Left lung (tissue), 10 donors: ENCODE measurements around the gene PLA2G4B. TPM values are rescaled to one million over a fixed set of nuclear protein-coding genes. Genes with fewer than 3 reads are reported as not detected.

Experiments
- ATAC-seq: fragments of 200-7000 bp; cut with Tn5 transposase; one replicate; pipeline ENCODE4 v1.9.1; 2020; ENCODE audit warnings: moderate library complexity
- DNase-seq, 4 donors: peaks; one replicate each; pipeline ENCODE4 v3.0.0-alpha.2; 2013 to 2020
- H3K27ac ChIP-seq, 2 donors: fragments of 200-600 bp; sonication (generic) in 1 of 2; one replicate each; pipeline versions ENCODE4 v1.5.0 to v1.8.0; 2020 to 2021
- H3K27me3 ChIP-seq, 2 donors: fragments of 200-600 bp; sonication (generic) in 1 of 2; one replicate each; pipeline versions ENCODE4 v1.5.0 to v1.8.0; 2020 to 2021
- H3K36me3 ChIP-seq, 2 donors: fragments of 200-600 bp; sonication (generic) in 1 of 2; one replicate each; pipeline versions ENCODE4 v1.5.0 to v1.8.0; 2020 to 2021
- H3K4me1 ChIP-seq, 2 donors: fragments of 200-600 bp; one replicate each; pipeline ENCODE4 v1.8.0; 2021
- H3K4me3 ChIP-seq, 2 donors: fragments of 200-600 bp; sonication (generic) in 1 of 2; one replicate each; pipeline versions ENCODE4 v1.5.0 to v1.8.0; 2020 to 2021; ENCODE audit warnings: mild to moderate bottlenecking in 1 of 2
- H3K9me3 ChIP-seq, 2 donors: fragments of 200-600 bp; sonication (generic) in 1 of 2; one replicate each; pipeline versions ENCODE4 v1.5.0 to v1.8.0; 2020 to 2021
- intact Hi-C, 2 donors: fragments of 100-400 bp; cut with DNase I; formaldehyde crosslinking; loops; one replicate each; pipeline versions ENCODE4 v1.11.2 to v1.14.2; 2022
- polyA plus RNA-seq, 6 donors: library from polyadenylated mRNA; unstranded; fragments of 120-200 nt; gene quantifications; one replicate each; pipeline ENCODE4 v1.2.1, GENCODE V29; 2013; ENCODE audit not compliant: insufficient read length in 6 of 6
- total RNA-seq, 2 donors: library from RNA; stranded (reverse); fragmentation: NEBNext Ultra II Directional; extraction: Animal tissue kit (Norgen Biotek cat#: 25700); gene quantifications; one replicate each; pipeline ENCODE4 v1.2.1, GENCODE V29; 2021
- TF ChIP-seq, protein P1 (sequence below), 2 donors: fragments of 200-600 bp; sonication (generic) in 1 of 2; IDR thresholded peaks; one replicate each; pipeline versions ENCODE4 v1.5.0 to v1.8.0; 2021; ENCODE audit warnings: antibody characterized with exemption in 2 of 2
- donor health status: DM: no; HTN: yes; CAD: no.
- donor health status: DM: no; HTN: no; CAD: no.

PLA2G4B gene
- total and polyA plus RNA-seq, 8 donors: 9.2 to 23.1 (median 11.3) TPM

DNA sequence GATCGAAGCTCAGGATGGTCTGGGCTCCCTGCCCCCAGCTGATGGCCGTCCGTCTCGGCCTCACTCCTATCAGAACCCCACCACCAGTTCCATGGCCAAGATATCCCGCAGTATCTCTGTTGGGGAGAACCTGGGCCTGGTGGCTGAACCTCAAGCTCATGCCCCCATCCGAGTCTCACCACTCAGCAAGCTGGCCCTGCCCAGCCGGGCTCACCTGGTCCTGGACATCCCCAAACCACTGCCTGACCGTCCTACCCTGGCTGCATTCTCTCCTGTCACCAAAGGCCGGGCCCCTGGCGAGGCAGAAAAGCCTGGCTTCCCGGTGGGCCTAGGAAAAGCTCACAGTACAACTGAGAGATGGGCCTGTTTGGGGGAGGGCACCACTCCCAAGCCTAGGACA is 15.1 kb upstream of the PLA2G4B start:
- Histone ChIP-seq H3K27ac (no peak overlapping the region), H3K9me3 (no peaks in the 10 kb centered on the region), H3K36me3 (peaks cover 0 to 70% of the 10 kb centered on the region in 2 donors), H3K4me3 (no peak overlapping the region), H3K4me1 (peaks cover 6 to 13% of the 10 kb centered on the region in 2 donors), H3K27me3 (no peaks in the 10 kb centered on the region)
- ATAC-seq (no peak), DNase-seq (peak in 1 of 4 donors; percentile 53)
- intact Hi-C loops: no loop called here
- TF ChIP-seq, protein P1, sequence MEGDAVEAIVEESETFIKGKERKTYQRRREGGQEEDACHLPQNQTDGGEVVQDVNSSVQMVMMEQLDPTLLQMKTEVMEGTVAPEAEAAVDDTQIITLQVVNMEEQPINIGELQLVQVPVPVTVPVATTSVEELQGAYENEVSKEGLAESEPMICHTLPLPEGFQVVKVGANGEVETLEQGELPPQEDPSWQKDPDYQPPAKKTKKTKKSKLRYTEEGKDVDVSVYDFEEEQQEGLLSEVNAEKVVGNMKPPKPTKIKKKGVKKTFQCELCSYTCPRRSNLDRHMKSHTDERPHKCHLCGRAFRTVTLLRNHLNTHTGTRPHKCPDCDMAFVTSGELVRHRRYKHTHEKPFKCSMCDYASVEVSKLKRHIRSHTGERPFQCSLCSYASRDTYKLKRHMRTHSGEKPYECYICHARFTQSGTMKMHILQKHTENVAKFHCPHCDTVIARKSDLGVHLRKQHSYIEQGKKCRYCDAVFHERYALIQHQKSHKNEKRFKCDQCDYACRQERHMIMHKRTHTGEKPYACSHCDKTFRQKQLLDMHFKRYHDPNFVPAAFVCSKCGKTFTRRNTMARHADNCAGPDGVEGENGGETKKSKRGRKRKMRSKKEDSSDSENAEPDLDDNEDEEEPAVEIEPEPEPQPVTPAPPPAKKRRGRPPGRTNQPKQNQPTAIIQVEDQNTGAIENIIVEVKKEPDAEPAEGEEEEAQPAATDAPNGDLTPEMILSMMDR (IDR thresholded peaks at IDR 0.05): no peak

DNA sequence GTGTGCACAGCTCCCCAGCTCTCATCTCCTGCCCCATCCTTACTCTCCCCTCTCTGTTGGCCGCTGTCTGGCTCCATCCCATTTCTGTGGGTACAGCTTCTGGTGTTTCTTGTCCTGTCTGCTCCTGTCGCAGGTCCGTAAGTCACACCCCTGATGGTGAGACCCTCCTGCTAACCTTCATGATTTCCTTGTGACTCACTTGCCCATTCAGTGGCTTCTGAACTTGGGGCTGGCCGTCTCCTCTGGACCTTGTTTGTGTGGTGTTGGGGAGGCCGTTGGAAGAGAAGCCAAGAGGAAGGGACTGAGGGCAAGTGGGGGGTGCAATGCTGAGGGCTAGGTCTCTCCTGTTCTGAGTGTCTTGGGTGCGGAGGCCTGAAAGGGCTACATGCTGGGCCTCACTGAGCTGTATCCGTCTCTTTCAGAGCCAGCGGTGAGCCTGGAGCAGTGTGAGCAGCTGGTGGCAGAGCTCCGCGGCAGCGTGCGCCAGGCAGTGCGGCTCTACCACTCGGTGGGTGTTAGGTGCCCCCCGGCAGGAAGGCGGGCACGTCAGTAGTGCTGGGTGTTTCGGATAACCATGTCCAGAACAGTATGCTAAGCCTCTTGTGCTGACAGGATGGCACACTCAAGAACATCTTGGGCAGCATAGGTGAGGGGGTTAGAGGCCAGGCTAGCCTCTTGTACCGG is 14.4 kb upstream of the PLA2G4B start:
- Histone ChIP-seq H3K36me3 (peaks cover 0 to 63% of the 10 kb centered on the region in 2 donors), H3K27ac (no peak overlapping the region), H3K9me3 (no peaks in the 10 kb centered on the region), H3K27me3 (no peaks in the 10 kb centered on the region), H3K4me1 (peaks cover 12 to 20% of the 10 kb centered on the region in 2 donors), H3K4me3 (no peak overlapping the region)
- DNase-seq (peak in 1 of 4 donors; percentile 74), ATAC-seq (no peak)
- TF ChIP-seq, protein P1 (IDR thresholded peaks at IDR 0.05): no peak
- intact Hi-C loops: no loop called here

DNA sequence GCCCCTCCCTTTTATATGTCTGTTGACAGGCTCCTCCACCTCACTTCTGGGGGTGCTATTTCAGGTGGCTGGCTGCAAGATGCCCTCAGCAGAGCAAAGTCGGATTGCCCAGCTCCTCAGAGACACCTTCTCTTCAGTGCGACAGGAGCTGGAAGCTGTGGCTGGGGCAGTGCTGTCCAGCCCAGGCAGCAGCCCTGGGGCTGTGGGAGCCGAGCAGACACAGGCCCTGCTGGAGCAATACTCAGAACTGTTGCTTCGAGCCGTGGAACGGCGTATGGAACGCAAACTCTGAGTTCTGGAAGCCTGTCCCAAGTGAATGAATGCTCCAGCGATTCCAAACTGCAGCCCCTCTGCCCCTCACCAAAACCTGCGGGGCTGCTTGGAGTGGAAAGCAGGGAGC is 13.5 kb upstream of the PLA2G4B start:
- TF ChIP-seq, protein P1 (IDR thresholded peaks at IDR 0.05): no peak
- Histone ChIP-seq H3K4me3 (no peak overlapping the region), H3K27me3 (no peaks in the 10 kb centered on the region), H3K27ac (no peak overlapping the region), H3K9me3 (no peaks in the 10 kb centered on the region), H3K4me1 (peaks cover 12 to 29% of the 10 kb centered on the region in 2 donors), H3K36me3 (peaks cover 0 to 54% of the 10 kb centered on the region in 2 donors)
- DNase-seq (peak in 1 of 4 donors; percentile 72), ATAC-seq (no peak)
- intact Hi-C loops: no loop called here

DNA sequence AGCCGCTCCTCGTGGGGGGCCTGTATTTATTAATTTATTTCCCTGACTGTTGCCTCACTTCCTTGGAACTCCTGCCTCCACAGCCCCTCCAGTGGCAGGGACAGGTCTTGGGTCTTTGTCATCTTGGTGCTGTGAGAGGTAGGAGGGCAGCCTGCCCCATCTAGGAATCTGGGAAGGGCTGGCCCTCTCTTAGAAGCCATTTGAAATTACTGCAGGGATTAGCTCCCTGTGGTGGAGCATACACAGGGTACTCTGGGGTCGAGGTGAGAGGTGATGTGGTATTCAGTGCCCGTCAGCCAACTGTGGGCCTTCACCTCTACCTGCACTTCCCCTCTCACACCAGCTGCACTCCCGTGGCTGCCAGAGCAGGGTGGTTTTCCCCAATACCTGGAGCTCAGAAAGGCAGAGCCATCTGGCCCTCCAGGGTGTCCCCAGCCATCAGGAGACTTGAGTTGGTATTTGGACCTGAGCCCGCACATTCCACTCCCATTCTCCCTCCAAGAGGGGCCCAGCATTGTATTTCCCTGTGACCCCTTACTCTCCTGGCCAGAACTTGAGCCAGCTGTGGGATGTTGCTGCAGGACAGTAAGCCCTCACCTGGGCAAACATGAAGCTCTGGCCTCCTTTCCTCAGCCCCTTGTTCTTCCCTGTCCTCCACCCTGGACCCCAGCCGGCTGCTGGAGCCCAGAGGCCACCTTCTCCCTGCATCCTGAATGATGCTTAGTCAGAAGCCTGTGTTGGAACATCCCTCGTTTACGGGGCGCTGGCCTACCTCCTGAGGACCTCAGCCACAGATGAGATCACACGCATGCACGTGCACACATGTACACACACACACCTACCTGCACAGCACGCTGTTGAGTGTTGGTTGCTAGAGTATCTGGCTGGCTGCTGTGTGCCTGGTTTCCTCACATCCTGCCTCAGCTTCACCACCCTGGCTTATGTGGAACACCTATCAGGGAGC is 12.8 kb upstream of the PLA2G4B start:
- Histone ChIP-seq H3K4me1 (peaks cover 12 to 34% of the 10 kb centered on the region in 2 donors), H3K27me3 (no peaks in the 10 kb centered on the region), H3K27ac (no peak overlapping the region), H3K36me3 (peaks cover 0 to 47% of the 10 kb centered on the region in 2 donors), H3K4me3 (no peak overlapping the region), H3K9me3 (no peaks in the 10 kb centered on the region)
- intact Hi-C loops: no loop called here
- DNase-seq (peak in 1 of 4 donors; percentile 47), ATAC-seq (no peak)
- TF ChIP-seq, protein P1 (IDR thresholded peaks at IDR 0.05): no peak
